ENCODE measurements around the gene RASGEF1C. TPM values are rescaled to one million over a fixed set of nuclear protein-coding genes. Genes with fewer than 3 reads are reported as not detected.

RASGEF1C gene
- not detected in 2 replicates for total RNA-seq

GRCh38 chr5:180209137-180209581 is at the start of gene RASGEF1C:
TSS of gene RASGEF1C (minus strand) at chr5:180209211. CDS start at chr5:180138052, 71,159 bp downstream.

GRCh38 chr5:180071531-180072255 is 137.3 kb downstream of the RASGEF1C start, which contains the start of gene RNF130:
TSS of gene RNF130 (minus strand) at chr5:180071759. CDS start at chr5:180071702, 57 bp downstream.

Other genes with a start within 250 kb of the RASGEF1C start
- gene RNF130, start 137.5 kb downstream of the RASGEF1C start, total RNA-seq = 25.3 and 56.7 TPM in 2 replicates
- gene MAPK9, start 82.9 kb upstream of the RASGEF1C start, total RNA-seq = 20.9 and 21.1 TPM in 2 replicates
- gene GFPT2, start 144.1 kb upstream of the RASGEF1C start, total RNA-seq = 25.4 and 126 TPM in 2 replicates